Astrocyte (in vitro differentiated cells and primary cell): ENCODE data around the gene TUBA4B. TPM values are rescaled to one million over a fixed set of nuclear protein-coding genes. Genes with fewer than 3 reads are reported as not detected.

Experiments
- DNase-seq: peaks from one replicate; pipeline ENCODE4 v3.0.0-alpha.2; 2010; ENCODE audit warnings: low read depth
- FAIRE-seq: peaks from 2 replicates; lab custom pipeline; 2011; peaks lifted over from hg19 to GRCh38; lab: Jason Lieb, UNC
- H2AFZ ChIP-seq: 2 replicates; pipeline ENCODE4 v1.6.0; 2012; ENCODE audit warnings: low read depth, low read length, inconsistent platforms
- H3K27ac ChIP-seq: 2 replicates; pipeline ENCODE4 v1.5.1; 2011; ENCODE audit warnings: low read depth, low read length, inconsistent platforms
- H3K27me3 ChIP-seq: 2 replicates; pipeline ENCODE4 v1.6.0; 2011; ENCODE audit warnings: low read length, inconsistent platforms; ENCODE audit not compliant: insufficient read depth
- H3K36me3 ChIP-seq: 2 replicates; pipeline ENCODE4 v1.5.1; 2011; ENCODE audit warnings: low read length, inconsistent platforms; ENCODE audit not compliant: insufficient read depth
- H3K4me1 ChIP-seq: 2 replicates; pipeline ENCODE4 v1.5.1; 2011; ENCODE audit warnings: low read length, inconsistent platforms; ENCODE audit not compliant: insufficient read depth
- H3K4me2 ChIP-seq: 2 replicates; pipeline ENCODE4 v1.6.0; 2012; ENCODE audit warnings: low read length, inconsistent platforms
- H3K4me3 ChIP-seq: 2 replicates; pipeline ENCODE4 v1.5.1; 2011; ENCODE audit warnings: low read depth, mild to moderate bottlenecking, low read length, inconsistent platforms; ENCODE audit not compliant: insufficient read depth
- H3K79me2 ChIP-seq: 2 replicates; pipeline ENCODE4 v1.6.0; 2012; ENCODE audit warnings: mild to moderate bottlenecking, low read length, inconsistent platforms; ENCODE audit not compliant: insufficient read depth
- H3K9ac ChIP-seq: 2 replicates; pipeline ENCODE4 v1.6.0; 2012; ENCODE audit warnings: mild to moderate bottlenecking, low read length, inconsistent platforms
- H3K9me3 ChIP-seq: 2 replicates; pipeline ENCODE4 v1.5.1; 2012; ENCODE audit warnings: low read depth, mild to moderate bottlenecking, low read length, inconsistent platforms; ENCODE audit not compliant: insufficient read depth
- H4K20me1 ChIP-seq: 2 replicates; pipeline ENCODE4 v1.6.0; 2012; ENCODE audit warnings: low read length, inconsistent platforms; ENCODE audit not compliant: insufficient read depth
- H3K27ac Mint-ChIP-seq: one replicate; pipeline ENCODE4 v1.8.0; 2021; ENCODE audit warnings: mild to moderate bottlenecking, mixed read lengths; ENCODE audit not compliant: unreplicated experiment
- H3K27me3 Mint-ChIP-seq: one replicate; pipeline ENCODE4 v1.8.0; 2021; ENCODE audit warnings: low read depth, mixed read lengths; ENCODE audit not compliant: unreplicated experiment
- H3K36me3 Mint-ChIP-seq: one replicate; pipeline ENCODE4 v1.8.0; 2021; ENCODE audit warnings: low read depth, mixed read lengths; ENCODE audit not compliant: unreplicated experiment
- H3K4me1 Mint-ChIP-seq: one replicate; pipeline ENCODE4 v1.8.0; 2021; ENCODE audit warnings: low read depth, mixed read lengths; ENCODE audit not compliant: unreplicated experiment
- H3K4me3 Mint-ChIP-seq: one replicate; pipeline ENCODE4 v1.8.0; 2021; ENCODE audit warnings: mild to moderate bottlenecking, moderate library complexity, mixed read lengths; ENCODE audit not compliant: unreplicated experiment
- H3K9me3 Mint-ChIP-seq: one replicate; pipeline ENCODE4 v1.8.0; 2021; ENCODE audit warnings: mild to moderate bottlenecking, mixed read lengths; ENCODE audit not compliant: unreplicated experiment
- CTCF ChIP-seq: IDR thresholded peaks from 2 replicates; pipeline ENCODE4 v1.5.1; 2011; ENCODE audit warnings: low read depth, mild to moderate bottlenecking, inconsistent platforms, low read length, moderate library complexity; ENCODE audit not compliant: insufficient read depth
- EZH2 ChIP-seq: IDR thresholded peaks from 2 replicates; pipeline ENCODE4 v1.6.1; 2012; ENCODE audit warnings: mild to moderate bottlenecking, low read length, inconsistent platforms; ENCODE audit not compliant: insufficient read depth
- total RNA-seq: library from RNA; stranded (reverse); gene quantifications from 2 replicates; pipeline ENCODE4 v1.2.1, GENCODE V29; 2021

The TUBA4B gene
- total RNA-seq, 1 donor from 2014 or later = not detected

GRCh38 chr2:219252570-219252899, 508 bp upstream of the TUBA4B start:
- Mint-ChIP-seq H3K27ac (peak overlapping the region; percentile 41), H3K9me3 (no peaks in the 10 kb centered on the region)
- peak overlapping the region; percentile 72 for H2AFZ ChIP-seq

GRCh38 chr2:219253753-219254589, 928 bp downstream of the TUBA4B start, which contains the start of gene TUBA4A:
Gene TUBA4A (minus strand): TSS chr2:219253918. CDS start chr2:219253858, 60 bp downstream.
- TF ChIP-seq CTCF (no peak), EZH2 (peak; percentile 80)
- H3K36me3 Mint-ChIP-seq = peaks cover 3% of the 10 kb centered on the region
- peak within 1 kb of the TSS; percentile 72 for H2AFZ ChIP-seq
- peaks cover 24% of the 10 kb centered on the region for H3K27me3 ChIP-seq
- H3K4me2 ChIP-seq = peak within 1 kb of the TSS; percentile 94
- FAIRE-seq (no peak), DNase-seq (peak; percentile 18)
- no peaks in the 10 kb centered on the region for H3K9me3 Mint-ChIP-seq
- peak within 1 kb of the TSS; percentile 60 for H3K9ac ChIP-seq
- no peaks in the 10 kb centered on the region for H3K9me3 ChIP-seq
- peaks cover 30% of the 10 kb centered on the region for H3K4me1 Mint-ChIP-seq
- H4K20me1 ChIP-seq = peaks cover 4% of the 10 kb centered on the region
- H3K4me3 ChIP-seq = peak within 1 kb of the TSS; percentile 47
- H3K4me3 Mint-ChIP-seq = peak within 1 kb of the TSS; percentile 82
- no peaks in the 10 kb centered on the region for H3K36me3 ChIP-seq
- H3K4me1 ChIP-seq = peaks cover 45% of the 10 kb centered on the region
- H3K27ac Mint-ChIP-seq = peak within 1 kb of the TSS; percentile 74
- no peak within 1 kb of the TSS for H3K27ac ChIP-seq
- no peaks in the 10 kb centered on the region for H3K79me2 ChIP-seq
- peaks cover 21% of the 10 kb centered on the region for H3K27me3 Mint-ChIP-seq

More at GRCh38 chr2:219252570-219252899, 508 bp upstream of the TUBA4B start:
- Mint-ChIP-seq H3K4me3 (peak overlapping the region; percentile 82), H3K4me1 (peaks cover 37% of the 10 kb centered on the region), H3K36me3 (peaks cover 5% of the 10 kb centered on the region), H3K27me3 (peaks cover 21% of the 10 kb centered on the region)
- no peak overlapping the region for H3K27ac ChIP-seq
- FAIRE-seq (no peak), DNase-seq (no peak)
- peaks cover 4% of the 10 kb centered on the region for H4K20me1 ChIP-seq
- no peaks in the 10 kb centered on the region for H3K9me3 ChIP-seq
- peak overlapping the region; percentile 60 for H3K9ac ChIP-seq
- H3K4me1 ChIP-seq = peaks cover 48% of the 10 kb centered on the region
- peaks cover 6% of the 10 kb centered on the region for H3K79me2 ChIP-seq
- H3K4me2 ChIP-seq = peak overlapping the region; percentile 94
- H3K36me3 ChIP-seq = no peaks in the 10 kb centered on the region
- peak overlapping the region; percentile 47 for H3K4me3 ChIP-seq
- TF ChIP-seq EZH2 (no peak), CTCF (no peak)
- peaks cover 22% of the 10 kb centered on the region for H3K27me3 ChIP-seq
